Measurements from ENCODE around the gene XYLT1. TPM values are rescaled to one million over a fixed set of nuclear protein-coding genes. Genes with fewer than 3 reads are reported as not detected.
"Not testable (repeated sequence)": the region's sequence is repeated elsewhere in the genome, so short reads cannot be mapped to it uniquely, and the experiment has no call there.

XYLT1 gene
- total RNA-seq, 6 experiments from 2014 or later = 22.0 to 51.1 (median 27.5) TPM

GRCh38 chr16:17488506-17488905 is 17.7 kb upstream of the XYLT1 start:
- Mint-ChIP-seq H3K4me3 (no peak overlapping the region), H3K4me1 (ENCODE audit: low read depth) (no peaks in the 10 kb centered on the region; the same call in 1 of the 2 replicates), H3K9me3 (no peaks in the 10 kb centered on the region), H3K27ac (no peak overlapping the region), H3K36me3 (ENCODE audit: low read depth) (no peaks in the 10 kb centered on the region), H3K27me3 (ENCODE audit: insufficient read depth) (no peaks in the 10 kb centered on the region; the same call in 1 of the 2 replicates)
- DNase-seq = no peak
- no peak for TF ChIP-seq CTCF (IDR thresholded peaks at IDR 0.05)

GRCh38 chr16:17483351-17483750 is 12.6 kb upstream of the XYLT1 start:
- H3K4me1 Mint-ChIP-seq (ENCODE audit: low read depth) = peaks cover 12% of the 10 kb centered on the region
- no peak for DNase-seq
- no peak overlapping the region for H3K4me3 Mint-ChIP-seq
- no peak for TF ChIP-seq CTCF (IDR thresholded peaks at IDR 0.05)
- peaks cover 6% of the 10 kb centered on the region; the same call in 1 of the 2 replicates for H3K9me3 Mint-ChIP-seq
- H3K27ac Mint-ChIP-seq = no peak overlapping the region
- no peaks in the 10 kb centered on the region for H3K36me3 Mint-ChIP-seq (ENCODE audit: low read depth)
- peaks cover 4% of the 10 kb centered on the region for H3K27me3 Mint-ChIP-seq (ENCODE audit: insufficient read depth)

- not testable (repeated sequence) for H3K36me3 Mint-ChIP-seq (ENCODE audit: low read depth); H3K9me3 Mint-ChIP-seq; H3K27ac Mint-ChIP-seq; H3K4me3 Mint-ChIP-seq; DNase-seq; H3K27me3 Mint-ChIP-seq (ENCODE audit: insufficient read depth)
- H3K4me1 Mint-ChIP-seq (ENCODE audit: low read depth) = peaks cover 12% of the 10 kb centered on the region
Observed at GRCh38 chr16:17482341-17482740, 11.6 kb upstream of the XYLT1 start.

GRCh38 chr16:17481736-17482135 is 11.0 kb upstream of the XYLT1 start:
- Mint-ChIP-seq H3K9me3 (peaks cover 6% of the 10 kb centered on the region; the same call in 1 of the 2 replicates), H3K36me3 (ENCODE audit: low read depth) (no peaks in the 10 kb centered on the region)
- no peak for DNase-seq

DNA sequence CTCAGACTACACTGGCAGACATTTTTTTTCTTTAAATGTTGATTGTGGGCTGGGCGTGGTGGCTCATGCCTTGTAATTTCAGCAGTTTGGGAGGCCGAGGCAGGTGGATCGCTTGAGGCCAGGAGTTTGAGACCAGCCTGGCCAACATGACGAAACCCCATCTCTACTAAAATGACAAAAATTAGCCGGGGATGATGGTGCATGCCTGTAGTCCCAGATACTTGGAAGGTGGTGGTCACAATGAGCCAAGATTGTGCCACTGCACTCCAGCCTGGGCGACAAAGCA is 6.4 kb upstream of the XYLT1 start:
- not testable (repeated sequence) for H3K27ac Mint-ChIP-seq; H3K27me3 Mint-ChIP-seq (ENCODE audit: insufficient read depth)

More at GRCh38 chr16:17481736-17482135, 11.0 kb upstream of the XYLT1 start:
- H3K27me3 Mint-ChIP-seq (ENCODE audit: insufficient read depth) = peaks cover 4% of the 10 kb centered on the region
- no peak overlapping the region for H3K27ac Mint-ChIP-seq
- H3K4me3 Mint-ChIP-seq = no peak overlapping the region
- H3K4me1 Mint-ChIP-seq (ENCODE audit: low read depth) = peaks cover 16% of the 10 kb centered on the region
- no peak for TF ChIP-seq CTCF (IDR thresholded peaks at IDR 0.05)

DNA sequence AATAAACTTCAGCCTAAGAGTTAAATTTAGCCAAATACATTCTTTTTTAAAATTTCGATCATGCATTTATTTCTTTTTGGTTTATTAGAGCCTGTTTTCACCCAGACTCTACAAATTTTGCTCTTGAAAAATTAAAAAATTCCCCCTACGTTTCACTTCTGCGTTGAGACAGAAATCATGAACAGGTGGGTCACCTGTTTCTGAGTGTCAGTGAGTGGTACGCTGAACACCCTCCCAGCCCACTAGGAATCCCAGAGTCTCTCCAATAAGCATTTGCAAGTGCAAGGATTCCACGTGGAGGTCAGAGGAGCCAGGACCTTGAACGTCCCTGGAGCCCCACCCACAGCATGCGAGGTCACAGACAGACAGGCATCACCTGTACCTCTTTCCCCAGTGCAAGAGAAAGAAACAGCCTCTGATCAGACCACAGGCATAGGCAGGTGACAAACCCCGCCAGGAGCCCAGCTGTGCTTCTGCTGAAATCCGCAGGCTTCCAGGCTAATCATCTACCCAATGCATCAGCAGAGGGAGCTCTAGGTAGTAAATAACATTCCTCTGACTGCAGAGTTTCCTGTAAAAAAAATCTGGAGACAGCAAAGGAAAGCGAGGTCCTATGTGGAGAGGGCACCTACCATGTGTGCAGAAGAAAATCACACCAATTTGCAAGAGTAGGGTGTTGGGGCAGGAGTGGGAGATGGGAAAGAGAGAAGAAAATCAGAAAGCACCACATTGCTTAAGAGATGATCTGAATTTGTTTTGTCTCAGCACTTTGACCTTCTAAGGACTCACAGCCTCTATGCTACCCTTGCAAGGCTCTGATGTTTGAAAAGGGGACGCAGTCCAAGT is 5.9 kb upstream of the XYLT1 start:
- Mint-ChIP-seq H3K27ac (no peak overlapping the region), H3K27me3 (ENCODE audit: insufficient read depth) (peaks cover 5% of the 10 kb centered on the region), H3K9me3 (peaks cover 6% of the 10 kb centered on the region; the same call in 1 of the 2 replicates), H3K4me3 (no peak overlapping the region), H3K4me1 (ENCODE audit: low read depth) (peaks cover 32% of the 10 kb centered on the region), H3K36me3 (ENCODE audit: low read depth) (no peaks in the 10 kb centered on the region)
- peak; percentile 66 for DNase-seq
- TF ChIP-seq CTCF (IDR thresholded peaks at IDR 0.05) = peak; percentile 83

More for the DNA sequence above, 6.4 kb upstream of the XYLT1 start:
- not testable (repeated sequence) for H3K9me3 Mint-ChIP-seq; DNase-seq; H3K4me3 Mint-ChIP-seq; H3K36me3 Mint-ChIP-seq (ENCODE audit: low read depth)
- H3K4me1 Mint-ChIP-seq (ENCODE audit: low read depth) = peaks cover 26% of the 10 kb centered on the region

Data from HFFc6 (cell line).